HepG2 (cell line): ENCODE results near the gene STRA6. TPM values are rescaled to one million over a fixed set of nuclear protein-coding genes. Genes with fewer than 3 reads are reported as not detected.

Source experiments
- ATAC-seq: fragments of 200-7000 bp; cut with Tn5 transposase; 3 replicates; pipeline ENCODE4 v1.9.1; 2020; ENCODE audit warnings: mild to moderate bottlenecking, moderate library complexity
- BruUV-seq: library from RNA; stranded (reverse); fragments of 400-500 nt; replicated peaks from 2 replicates; lab custom pipeline; 2021; lab: Mats Ljungman, UMichigan
- CTCF ChIA-PET: fragments of 300-600 bp; formaldehyde crosslinking; extraction: SDS; loops from one replicate; lab custom pipeline; 2021; ENCODE audit warnings: low total read pairs, inconsistent platforms, low intra/inter-chr PET ratio; lab: Yijun Ruan, JAX
- POLR2A ChIA-PET: fragments of 350-600 bp; sonication (Branson Sonifier 250); formaldehyde crosslinking; loops from one replicate; lab custom pipeline; 2020; ENCODE audit warnings: antibody characterized with exemption, inconsistent platforms; lab: Yijun Ruan, JAX
- DNase-seq: peaks from one replicate; pipeline ENCODE4 v3.0.0-alpha.2; 2015; ENCODE audit warnings: low spot score
- FAIRE-seq: peaks from 3 replicates; lab custom pipeline; 2011; peaks lifted over from hg19 to GRCh38; lab: Jason Lieb, UNC
- H2AFZ ChIP-seq: one replicate; pipeline ENCODE4 v1.6.1; 2011; ENCODE audit warnings: low read length, inconsistent platforms
- H3K27ac ChIP-seq: fragments of 300-600 bp; 3 replicates; pipeline ENCODE4 v1.8.0; 2011; ENCODE audit warnings: mixed run types, mild to moderate bottlenecking, mixed read lengths, low read length, inconsistent platforms; ENCODE audit not compliant: insufficient read depth; ENCODE audit errors: extremely low read length
- H3K27me3 ChIP-seq, 2 experiments: fragments of 200-600 bp in 1 of 2; 2 replicates in 1 of 2; 3 replicates in 1 of 2; pipeline versions ENCODE4 v1.6.0 to v1.8.0; 2011; ENCODE audit warnings: low read length in 2 of 2, mild to moderate bottlenecking in 2 of 2, moderate library complexity in 2 of 2, inconsistent platforms in 1 of 2; ENCODE audit not compliant: insufficient read depth in 2 of 2, control insufficient read depth in 1 of 2
- H3K36me3 ChIP-seq, 2 experiments: fragments of 200-600 bp in 1 of 2; replicated peaks in 1 of 2; 2 replicates in 1 of 2; 3 replicates in 1 of 2; pipeline versions ENCODE4 v1.5.1 to v1.8.0; 2011; ENCODE audit warnings: low read length in 2 of 2, inconsistent platforms in 1 of 2; ENCODE audit not compliant: insufficient read depth in 2 of 2, control insufficient read depth in 1 of 2
- H3K4me1 ChIP-seq: 2 replicates; pipeline ENCODE4 v1.5.1; 2012; ENCODE audit warnings: low read length, inconsistent platforms; ENCODE audit not compliant: insufficient read depth
- H3K4me2 ChIP-seq: 2 replicates; pipeline ENCODE4 v1.6.0; 2011; ENCODE audit warnings: low read depth, low read length, inconsistent platforms
- H3K4me3 ChIP-seq, 3 experiments: fragments of 200-600 bp in 1 of 3; sonication (generic), shearing (Covaris generic) in 1 of 3; replicated peaks in 1 of 3; 2 replicates each; pipeline ENCODE4 v1.5.1; 2011 to 2016; ENCODE audit warnings: low read length in 3 of 3, inconsistent platforms in 2 of 3, low read depth in 2 of 3, mild to moderate bottlenecking in 2 of 3, control low read depth in 1 of 3, mixed read lengths in 1 of 3; ENCODE audit not compliant: insufficient read depth in 1 of 3
- H3K79me2 ChIP-seq: one replicate; pipeline ENCODE4 v1.6.1; 2011; ENCODE audit warnings: low read length, inconsistent platforms; ENCODE audit not compliant: insufficient read depth
- H3K9ac ChIP-seq: 2 replicates; pipeline ENCODE4 v1.6.0; 2011; ENCODE audit warnings: mild to moderate bottlenecking, low read depth, low read length, inconsistent platforms; ENCODE audit not compliant: insufficient read depth
- H3K9me3 ChIP-seq: 2 replicates; pipeline ENCODE4 v1.5.1; 2012; ENCODE audit warnings: mild to moderate bottlenecking, low read length
- H4K20me1 ChIP-seq: 2 replicates; pipeline ENCODE4 v1.6.0; 2011; ENCODE audit warnings: inconsistent platforms, mild to moderate bottlenecking, low read length, moderate library complexity; ENCODE audit not compliant: insufficient read depth
- ATF1 ChIP-seq: IDR thresholded peaks from 2 replicates; pipeline ENCODE4 v1.6.1; 2016; ENCODE audit warnings: mild to moderate bottlenecking, control low read depth
- FLYWCH1 ChIP-seq: sonication (generic); formaldehyde crosslinking; IDR thresholded peaks from 2 replicates; pipeline ENCODE4 v1.8.1; 2023; ENCODE audit warnings: mild to moderate bottlenecking, missing genetic modification reagents
- MATR3 ChIP-seq: sonication (generic); formaldehyde crosslinking; IDR thresholded peaks from 2 replicates; pipeline ENCODE4 v1.4.0; 2020; ENCODE audit warnings: missing genetic modification reagents
- ZNF230 ChIP-seq: sonication (generic); formaldehyde crosslinking; IDR thresholded peaks from 2 replicates; pipeline ENCODE4 v1.4.0; 2020; ENCODE audit warnings: mild to moderate bottlenecking, missing genetic modification reagents
- WGBS: methylation state at CpG from one replicate; pipeline ENCODE4 v1.1.6; 2017; ENCODE audit warnings: low lambda C conversion rate; 5-methylcytosine and 5-hydroxymethylcytosine counted together
- in situ Hi-C: cut with HindIII; loops from 2 replicates; pipeline ENCODE4 v1.10.0; 2017; ENCODE audit warnings: low pct_unique_long_range_greater_than_20kb; ENCODE audit not compliant: extremely low pct_ligation_motif_present
- intact Hi-C: fragments of 100-400 bp; cut with micrococcal nuclease; formaldehyde crosslinking; loops from one replicate; pipeline ENCODE4 v1.10.0; 2022; ENCODE audit not compliant: unreplicated experiment
- polyA plus RNA-seq, 8 experiments: library from polyadenylated mRNA; depleted of rRNA in 3 of 8; stranded (reverse) in 7 of 8; unstranded in 1 of 8; fragments of >200 nt; fragmentation: Illumina TruSeq in 4 of 8; extraction: Trizol in 4 of 8; gene quantifications; 2 replicates each; pipeline versions ENCODE4 v1.2.1 to v1.2.3, GENCODE V29; 2011 to 2016; ENCODE audit warnings: low read depth in 4 of 8, missing spikeins in 1 of 8, mixed read lengths in 1 of 8; ENCODE audit not compliant: insufficient read depth in 1 of 8
- total RNA-seq, 5 experiments: library from RNA; depleted of rRNA; stranded (reverse); fragments of >200 nt; fragmentation: Illumina TruSeq; extraction: Trizol; gene quantifications; 2 replicates each; pipeline ENCODE4 v1.2.3, GENCODE V29; 2016; ENCODE audit warnings: low read depth in 1 of 5
- TF ChIP-seq, protein P1 (sequence below): sonication (generic); formaldehyde crosslinking; IDR thresholded peaks from 2 replicates; pipeline ENCODE4 v1.4.0; 2020; ENCODE audit warnings: mild to moderate bottlenecking, missing genetic modification reagents
- TF ChIP-seq, protein P2 (sequence below): sonication (generic); formaldehyde crosslinking; IDR thresholded peaks from 2 replicates; pipeline ENCODE4 v1.5.0; 2020; ENCODE audit warnings: missing genetic modification reagents, mild to moderate bottlenecking, borderline replicate concordance
- TF ChIP-seq, protein P3 (sequence below): sonication (generic); formaldehyde crosslinking; IDR thresholded peaks from 2 replicates; pipeline ENCODE4 v1.4.0; 2020; ENCODE audit warnings: mild to moderate bottlenecking, missing genetic modification reagents, borderline replicate concordance

STRA6 gene
- total and polyA plus RNA-seq, 2 of the 13 experiments (the other 11 are each of a cell fraction or from before 2014, with no cell fraction given), result 1.6 to 2.1 TPM

DNA sequence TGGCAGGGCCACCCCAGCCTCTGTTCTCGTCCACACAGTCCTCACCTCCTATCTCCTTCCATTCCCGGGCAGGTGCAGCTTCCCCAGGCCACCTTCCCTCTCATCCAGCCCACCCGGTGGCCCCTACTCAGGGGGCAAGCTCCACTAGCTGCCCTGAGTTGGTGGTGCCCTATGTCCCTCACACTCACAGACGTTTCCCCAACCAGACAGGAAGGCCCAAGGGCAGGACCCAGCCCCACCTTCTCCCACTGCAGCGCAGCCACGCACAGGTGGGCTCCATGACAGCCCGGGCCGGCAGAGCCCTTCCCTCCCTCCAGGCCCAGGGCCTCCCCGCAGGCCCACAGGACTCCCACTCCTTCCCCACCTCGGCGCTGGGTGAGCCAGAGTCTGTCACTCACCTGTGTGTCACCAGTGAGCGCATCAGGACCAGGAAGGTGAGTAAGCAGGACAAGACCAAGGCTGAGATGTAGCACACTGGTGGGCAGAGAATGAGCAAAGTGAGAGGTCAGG is 17.9 kb downstream of the STRA6 start (continued):
- TF ChIP-seq, protein P1, sequence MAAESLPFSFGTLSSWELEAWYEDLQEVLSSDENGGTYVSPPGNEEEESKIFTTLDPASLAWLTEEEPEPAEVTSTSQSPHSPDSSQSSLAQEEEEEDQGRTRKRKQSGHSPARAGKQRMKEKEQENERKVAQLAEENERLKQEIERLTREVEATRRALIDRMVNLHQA, result no peak
- TF ChIP-seq, protein P2, sequence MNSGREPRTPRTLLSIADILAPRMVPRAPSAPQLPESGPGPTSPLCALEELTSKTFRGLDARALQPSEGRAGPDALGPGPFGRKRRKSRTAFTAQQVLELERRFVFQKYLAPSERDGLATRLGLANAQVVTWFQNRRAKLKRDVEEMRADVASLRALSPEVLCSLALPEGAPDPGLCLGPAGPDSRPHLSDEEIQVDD (CRISPR knock-in tag), result no peak
- TF ChIP-seq FLYWCH1, result no peak

DNA sequence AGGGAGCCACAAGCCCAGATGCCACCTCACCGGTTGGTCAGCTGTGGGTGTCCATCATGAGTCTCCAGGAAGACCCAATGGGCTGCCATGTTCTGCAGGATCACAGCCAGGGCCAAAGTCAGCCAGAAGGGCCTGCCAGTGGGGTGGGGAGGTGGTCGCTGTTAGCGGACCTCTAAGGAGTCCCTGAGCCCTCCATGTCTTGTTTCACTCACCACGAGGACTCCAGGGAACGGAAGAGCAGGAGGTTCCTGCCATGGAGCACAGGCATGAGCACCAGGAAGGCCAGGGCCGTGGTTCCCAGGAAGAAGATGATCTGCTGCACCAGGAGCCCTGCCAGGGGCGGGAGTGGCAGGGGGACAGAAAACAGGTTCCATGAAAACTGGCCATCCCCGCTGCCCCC is 20.5 kb downstream of the STRA6 start:
- Histone ChIP-seq H3K9ac (no peak overlapping the region), H3K79me2 (no peaks in the 10 kb centered on the region), H4K20me1 (no peaks in the 10 kb centered on the region; the same call in 1 of the 2 replicates), H3K27ac (no peak overlapping the region), H3K4me2 (no peak overlapping the region), H2AFZ (no peak overlapping the region), H3K9me3 (no peaks in the 10 kb centered on the region), H3K36me3 (no peaks in the 10 kb centered on the region), H3K4me1 (no peaks in the 10 kb centered on the region), H3K27me3 (peaks cover 1 to 3% of the 10 kb centered on the region in 2 experiments; a peak in 2 of 5 replicates), H3K4me3 (no peak overlapping the region)
- TF ChIP-seq ZNF230 (CRISPR knock-in tag), result no peak
- TF ChIP-seq ATF1 (CRISPR knock-in tag), result no peak
- TF ChIP-seq MATR3, result no peak
- TF ChIP-seq, protein P2 (CRISPR knock-in tag), result no peak
- TF ChIP-seq, protein P3, sequence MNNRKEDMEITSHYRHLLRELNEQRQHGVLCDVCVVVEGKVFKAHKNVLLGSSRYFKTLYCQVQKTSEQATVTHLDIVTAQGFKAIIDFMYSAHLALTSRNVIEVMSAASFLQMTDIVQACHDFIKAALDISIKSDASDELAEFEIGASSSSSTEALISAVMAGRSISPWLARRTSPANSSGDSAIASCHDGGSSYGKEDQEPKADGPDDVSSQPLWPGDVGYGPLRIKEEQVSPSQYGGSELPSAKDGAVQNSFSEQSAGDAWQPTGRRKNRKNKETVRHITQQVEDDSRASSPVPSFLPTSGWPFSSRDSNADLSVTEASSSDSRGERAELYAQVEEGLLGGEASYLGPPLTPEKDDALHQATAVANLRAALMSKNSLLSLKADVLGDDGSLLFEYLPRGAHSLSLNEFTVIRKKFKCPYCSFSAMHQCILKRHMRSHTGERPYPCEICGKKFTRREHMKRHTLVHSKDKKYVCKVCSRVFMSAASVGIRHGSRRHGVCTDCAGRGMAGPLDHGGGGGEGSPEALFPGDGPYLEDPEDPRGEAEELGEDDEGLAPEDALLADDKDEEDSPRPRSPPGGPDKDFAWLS (CRISPR knock-in tag), result no peak
- ChIA-PET CTCF (no interaction called here), POLR2A (no interaction called here)
- no peak for FAIRE-seq
- intact Hi-C loops (no loop called here), in situ Hi-C loops (no loop called here)
- no peak for ATAC-seq
- no peak for DNase-seq
- WGBS, result 36% methylated on average over 1 of the region's 8 CpGs
- no TSS peak for BruUV-seq
